GM18858 (cell line): ENCODE data around the gene FRK.

Experiments
- ATAC-seq: cut with Tn5 transposase; IDR thresholded peaks from one replicate; pipeline ENCODE4 v1.9.1; 2021; ENCODE audit not compliant: unreplicated experiment

The FRK gene

DNA sequence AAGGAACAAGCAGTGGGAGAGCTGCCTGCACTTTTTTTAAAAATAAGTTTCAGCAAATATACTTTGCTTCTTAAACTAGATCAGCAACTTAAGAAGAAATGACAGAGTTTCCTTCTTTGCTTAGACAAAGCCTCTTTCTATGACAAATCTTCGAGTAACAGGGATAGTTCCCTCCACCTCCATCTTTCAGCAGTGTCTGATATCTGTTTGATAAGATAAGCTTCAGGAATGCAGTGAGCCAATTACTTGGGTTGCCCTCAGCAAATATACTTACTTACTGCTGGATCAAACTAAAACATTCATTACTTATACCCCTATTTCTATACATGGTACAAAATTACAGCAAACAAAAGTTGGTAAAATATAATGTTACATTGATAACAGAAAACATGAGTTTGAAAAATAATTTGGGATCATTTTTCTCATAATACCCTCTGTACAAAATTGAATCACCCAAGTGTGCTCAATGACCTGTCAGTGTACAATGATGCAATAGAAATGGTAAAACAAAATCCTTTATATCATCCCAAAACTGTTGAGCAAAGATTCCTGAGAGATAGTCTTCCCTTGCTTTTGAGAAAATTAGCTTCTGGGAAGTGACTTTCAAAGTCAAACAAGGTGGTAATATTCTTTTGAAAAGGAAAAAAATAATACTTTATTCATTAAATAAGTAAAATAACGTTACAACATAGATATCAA is 24.5 kb downstream of the FRK start:
- ATAC-seq: no peak

GRCh38 chr6:116035616-116036015 is 25.1 kb downstream of the FRK start:
- ATAC-seq: no peak

- no peak for ATAC-seq
Measured at GRCh38 chr6:116034327-116034726, 26.4 kb downstream of the FRK start.

DNA sequence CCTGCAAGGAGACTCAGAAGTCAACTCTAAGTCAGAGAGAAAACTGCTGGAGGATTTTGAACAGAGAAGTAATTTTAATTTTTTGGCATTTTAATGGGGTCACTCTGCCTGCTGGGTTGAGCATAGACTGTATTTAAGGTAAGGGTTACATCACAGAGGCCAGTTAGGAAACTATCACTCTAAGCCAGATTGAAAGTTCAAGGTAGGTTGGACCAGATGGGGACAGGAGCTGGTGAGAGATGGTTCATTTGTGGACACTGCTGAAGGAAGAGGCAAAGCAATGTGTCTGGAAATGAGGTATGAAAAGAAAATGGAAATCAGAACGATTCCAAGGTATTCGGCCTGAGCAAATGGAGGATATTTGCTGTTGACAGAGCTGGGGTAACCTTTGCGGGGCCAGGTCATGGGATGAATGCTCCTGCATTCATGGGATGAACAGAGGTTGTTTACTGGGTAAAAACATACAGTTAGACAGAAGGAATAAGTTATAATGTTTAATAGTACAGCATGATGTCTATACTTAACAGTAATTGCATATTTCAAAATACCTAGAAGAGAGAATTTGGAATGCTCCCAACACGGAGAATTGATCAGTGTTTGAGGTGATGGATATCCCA is 26.9 kb downstream of the FRK start:
- ATAC-seq: no peak

GRCh38 chr6:116030770-116031169 is 29.9 kb downstream of the FRK start:
- no peak for ATAC-seq

- ATAC-seq: no peak
Measured at GRCh38 chr6:116029535-116029934, 31.2 kb downstream of the FRK start.

DNA sequence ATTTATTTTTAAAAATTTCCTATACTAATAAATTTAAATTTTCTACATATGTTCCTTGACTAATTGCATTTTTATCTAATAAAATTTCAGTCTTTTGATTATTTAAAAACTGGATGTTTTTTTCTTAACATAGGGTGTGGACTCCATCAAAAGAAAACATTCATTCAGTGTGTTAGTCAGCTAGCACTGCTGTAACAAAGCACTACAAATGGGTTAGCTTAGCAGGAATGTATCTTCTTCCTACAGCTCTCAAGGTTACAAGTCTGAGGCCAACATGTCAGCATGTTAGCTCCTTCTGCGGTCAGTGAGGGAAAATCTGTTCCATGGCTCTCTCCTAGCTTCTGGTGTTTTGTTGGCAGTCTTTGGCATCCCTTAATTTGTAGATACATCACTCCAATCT is 32.5 kb downstream of the FRK start:
- ATAC-seq: no peak

DNA sequence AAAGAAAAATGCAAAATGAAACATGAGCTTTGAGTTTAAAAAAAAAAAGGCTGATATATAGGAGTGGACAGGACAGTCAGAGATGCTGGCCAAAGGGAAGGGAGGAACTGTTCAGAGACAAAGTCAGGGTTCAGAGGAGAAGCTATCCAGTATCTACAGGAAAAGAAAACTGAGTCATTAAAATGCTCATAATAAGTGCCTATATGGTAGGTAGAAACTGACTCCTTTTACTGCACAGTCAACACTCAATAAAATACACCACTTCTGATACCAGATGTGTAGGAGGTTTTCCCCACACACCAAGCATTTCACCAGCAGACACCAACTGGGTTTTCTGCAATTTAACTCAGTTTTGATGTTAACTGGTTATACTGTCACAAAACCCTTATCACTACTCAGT is 32.9 kb downstream of the FRK start:
- peak; percentile 79 for ATAC-seq

DNA sequence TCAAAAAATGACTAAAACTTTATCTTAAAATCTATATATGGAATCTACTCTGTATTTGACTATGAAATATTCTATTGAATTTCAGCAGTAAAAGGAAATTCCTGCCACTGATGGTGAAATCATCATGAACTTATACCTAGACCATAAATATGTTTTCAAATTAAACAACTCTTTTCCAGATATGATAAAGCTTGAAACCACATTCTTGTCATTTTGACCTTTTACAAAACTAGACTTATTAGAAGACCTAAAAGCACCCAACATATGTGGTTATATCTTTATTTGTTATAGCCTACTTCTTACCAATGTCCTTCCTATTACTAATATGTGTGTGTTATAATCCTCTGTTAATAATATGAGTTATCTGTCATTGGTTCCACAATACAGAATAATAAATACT is 35.3 kb downstream of the FRK start:
- ATAC-seq: no peak

DNA sequence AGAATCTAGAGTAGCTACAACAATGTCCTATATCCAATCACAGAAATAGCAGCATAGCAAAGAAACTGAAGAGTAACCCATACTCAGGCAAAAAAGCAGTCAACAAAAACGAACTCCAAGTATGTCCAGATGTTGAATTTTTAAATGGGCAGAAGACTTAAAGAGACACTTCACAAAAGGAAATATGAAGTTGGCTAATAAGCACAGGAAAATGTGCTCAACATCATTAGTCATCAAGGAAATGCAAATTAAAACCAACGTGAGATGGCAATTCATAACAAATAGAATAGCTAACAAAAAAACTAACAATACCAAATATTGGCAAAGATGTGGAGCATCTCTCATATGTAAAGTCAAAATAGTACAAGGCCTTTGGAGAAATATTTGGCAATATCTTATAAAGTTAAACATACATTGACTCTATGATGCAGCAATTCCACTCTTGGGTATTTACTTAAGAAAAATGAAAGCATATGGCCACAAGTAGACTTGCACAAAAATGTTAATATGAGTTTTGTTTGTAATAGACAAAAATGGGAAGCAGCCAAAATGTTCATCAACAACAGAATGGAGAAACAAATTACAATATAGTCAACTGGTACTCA is 37.7 kb downstream of the FRK start:
- ATAC-seq: no peak

GRCh38 chr6:116020738-116021137 is 40.0 kb downstream of the FRK start:
- ATAC-seq: no peak

- peak; percentile 85 for ATAC-seq
Measured at GRCh38 chr6:116019428-116019827, 41.3 kb downstream of the FRK start.

DNA sequence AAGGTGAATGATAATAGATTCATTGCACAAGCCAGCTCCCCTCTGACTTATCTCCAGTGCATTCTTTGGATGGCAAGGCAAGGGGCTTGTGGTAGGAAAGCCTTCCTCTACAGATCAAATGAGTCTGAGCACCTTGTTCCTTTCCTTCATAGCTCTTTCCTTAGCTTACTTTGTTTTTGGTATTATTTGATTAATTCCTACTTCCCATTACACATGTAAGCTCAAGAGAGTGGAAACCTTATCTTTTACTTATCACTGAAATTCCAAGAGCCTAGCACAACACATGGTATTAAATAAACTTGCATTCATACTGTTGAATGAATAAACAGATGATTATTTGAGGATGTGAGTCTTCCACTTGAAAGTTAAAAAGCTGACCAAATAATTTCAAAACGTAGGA is 41.7 kb downstream of the FRK start:
- ATAC-seq: peak; percentile 0

GRCh38 chr6:116017546-116018295 is 43.0 kb downstream of the FRK start:
- no peak for ATAC-seq

- no peak for ATAC-seq
Measured at GRCh38 chr6:116016846-116017545, 43.7 kb downstream of the FRK start.

DNA sequence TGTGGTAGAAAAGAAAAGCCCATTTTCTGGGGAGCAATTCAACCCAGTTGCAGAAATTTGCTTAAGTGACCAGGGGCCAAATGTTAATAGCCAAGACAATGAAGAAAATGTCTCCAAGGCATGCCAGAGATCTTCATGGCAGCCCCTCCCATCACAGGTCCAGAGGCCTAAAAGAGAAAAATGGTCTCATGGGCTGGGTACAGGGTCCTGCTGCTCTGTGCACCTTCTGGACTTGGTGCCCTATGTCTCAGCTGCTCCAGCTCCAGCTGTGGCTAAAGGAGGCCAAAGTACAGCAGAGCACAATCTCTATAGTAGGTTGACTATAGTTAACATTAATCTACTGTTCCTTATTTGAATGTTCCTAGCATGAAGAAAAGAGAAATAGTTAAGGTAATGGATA is 44.7 kb downstream of the FRK start:
- ATAC-seq: no peak

DNA sequence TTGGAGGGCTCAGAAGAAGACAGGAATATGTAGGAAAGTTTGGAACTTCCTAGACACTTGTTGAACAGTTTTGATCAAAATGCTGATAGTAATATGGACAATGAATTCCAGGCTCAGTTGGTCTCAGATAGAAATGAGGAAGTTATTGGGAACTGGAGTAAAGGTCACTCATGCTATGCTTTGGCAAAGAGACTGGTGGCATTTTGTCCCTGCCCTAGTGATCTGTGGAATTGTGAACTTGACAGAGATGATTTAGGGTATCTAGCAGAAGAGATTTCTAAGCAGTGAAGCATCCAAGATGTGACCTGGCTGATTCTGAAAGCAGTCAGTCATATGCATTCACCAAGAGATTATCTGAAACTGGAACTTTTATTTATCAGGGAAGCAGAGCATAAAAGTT is 45.1 kb downstream of the FRK start:
- ATAC-seq: no peak

DNA sequence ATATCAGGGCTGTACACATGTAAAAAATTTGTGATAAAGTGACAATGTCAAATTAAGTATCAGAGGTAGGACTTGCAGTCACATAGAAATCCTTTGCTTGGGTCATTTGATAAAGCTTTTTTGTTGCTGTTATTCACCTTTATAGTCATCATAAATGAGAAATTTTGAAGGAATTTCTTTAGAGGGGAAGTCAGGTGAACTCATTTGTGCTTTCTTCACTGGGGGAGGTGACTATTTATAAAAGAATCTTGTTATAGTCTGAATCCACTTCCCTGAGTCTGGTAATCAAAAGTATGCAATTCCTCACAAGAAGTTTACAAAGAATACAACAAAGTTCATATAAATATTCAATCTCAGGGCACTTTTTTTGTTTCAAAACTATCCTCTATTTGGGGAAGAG is 47.7 kb downstream of the FRK start:
- ATAC-seq: no peak

DNA sequence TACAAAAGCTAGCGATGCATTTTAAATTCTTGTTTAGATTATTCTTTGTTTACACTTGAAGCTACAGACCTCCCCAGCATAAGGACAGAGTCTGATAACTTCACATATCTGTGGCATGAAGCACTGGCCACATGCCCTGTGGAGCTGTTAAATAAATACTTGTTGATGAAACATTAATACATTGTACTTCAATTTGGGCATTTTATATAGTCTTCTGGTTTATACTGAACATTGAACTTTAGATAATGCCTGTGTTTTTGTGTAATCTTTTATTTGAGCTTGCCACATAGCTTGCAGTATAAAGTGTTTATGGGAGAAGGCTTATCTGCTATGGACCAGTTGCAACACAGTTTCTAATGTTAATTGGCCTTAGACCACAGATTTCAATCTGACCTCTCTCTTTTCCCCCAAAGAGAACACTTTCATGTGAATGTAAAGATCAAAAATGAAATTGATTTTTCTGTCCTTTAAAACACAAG is 48.2 kb downstream of the FRK start:
- ATAC-seq: no peak

DNA sequence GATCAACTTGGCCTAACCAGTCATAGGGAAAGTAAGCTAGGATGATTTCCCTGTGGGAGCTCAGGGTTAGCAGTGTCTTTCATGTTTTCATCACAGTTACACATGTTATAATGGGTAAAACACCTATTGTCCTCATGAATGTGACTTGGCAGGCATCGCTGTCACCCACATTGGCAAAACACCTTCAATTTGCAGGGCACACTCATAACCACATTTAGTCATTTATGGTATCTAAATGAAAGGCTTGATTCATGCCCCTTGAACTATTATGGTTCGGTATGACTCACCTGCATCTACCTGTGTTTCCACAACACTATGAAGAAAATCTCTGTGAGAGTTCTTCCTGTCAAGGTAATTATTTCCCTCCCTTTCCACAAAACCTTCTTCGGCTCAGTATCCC is 49.2 kb downstream of the FRK start:
- peak; percentile 59 for ATAC-seq

GRCh38 chr6:116010790-116011401 is 49.8 kb downstream of the FRK start:
- peak; percentile 28 for ATAC-seq
